Endometrial microvascular endothelial cells (primary cell): ENCODE measurements around the gene KCNK18. TPM values are rescaled to one million over a fixed set of nuclear protein-coding genes. Genes with fewer than 3 reads are reported as not detected.
"Not testable (repeated sequence)": the region's sequence is repeated elsewhere in the genome, so short reads cannot be mapped to it uniquely, and the experiment has no call there.

Experiments used
- in situ Hi-C: cut with HindIII; loops from 2 replicates; pipeline ENCODE4 v1.10.0; 2017; ENCODE audit warnings: low sequenced_read_pairs, low pct_unique_long_range_greater_than_20kb; ENCODE audit errors: inconsistent ontology term
- total RNA-seq: library from RNA; depleted of rRNA; stranded (reverse); fragments of >200 nt; gene quantifications from one replicate; pipeline ENCODE4 v1.2.3, GENCODE V29; 2015; ENCODE audit errors: inconsistent ontology term

KCNK18 gene
- total RNA-seq, 1 donor from 2014 or later: not detected

- in situ Hi-C loops: loop anchor here (25.0 kb wide), 1 partner anchor 331 kb away; the partner anchor contains the start of gene ENO4
These were observed 29.3 kb upstream of the KCNK18 start for GRCh38 chr10:117167789-117168674.

- in situ Hi-C loops: loop anchor here (25.0 kb wide), 1 partner anchor 331 kb away; the partner anchor contains the start of gene ENO4
These were observed 28.6 kb upstream of the KCNK18 start for GRCh38 chr10:117168729-117169128.

- in situ Hi-C loops: loop anchor here (25.0 kb wide), 1 partner anchor 332 kb away; the partner anchor contains the start of gene ENO4
These were observed 27.8 kb upstream of the KCNK18 start for GRCh38 chr10:117169480-117169879.

- in situ Hi-C loops: loop anchor here (25.0 kb wide), 1 partner anchor 333 kb away; the partner anchor contains the start of gene ENO4
These were observed 27.0 kb upstream of the KCNK18 start for GRCh38 chr10:117170244-117170643.

GRCh38 chr10:117174439-117175214, 22.7 kb upstream of the KCNK18 start:
- in situ Hi-C loops: loop anchor here (25.0 kb wide), 1 partner anchor 337 kb away; the partner anchor contains the start of gene ENO4

- in situ Hi-C loops: no loop called here
These were observed 21.9 kb upstream of the KCNK18 start for GRCh38 chr10:117175215-117175900.

GRCh38 chr10:117175901-117176534, 21.3 kb upstream of the KCNK18 start:
- in situ Hi-C loops: no loop called here

- in situ Hi-C loops: no loop called here
These were observed 19.1 kb upstream of the KCNK18 start for GRCh38 chr10:117178190-117178589.

- in situ Hi-C loops: no loop called here
These were observed 13.0 kb upstream of the KCNK18 start for GRCh38 chr10:117184296-117184695.

GRCh38 chr10:117184821-117185220, 12.5 kb upstream of the KCNK18 start:
- in situ Hi-C loops: no loop called here

GRCh38 chr10:117185817-117186216, 11.5 kb upstream of the KCNK18 start:
- in situ Hi-C loops: not testable (repeated sequence)

GRCh38 chr10:117186832-117187615, 10.3 kb upstream of the KCNK18 start:
- in situ Hi-C loops: no loop called here

GRCh38 chr10:117188371-117188770, 8.9 kb upstream of the KCNK18 start:
- in situ Hi-C loops: no loop called here

- in situ Hi-C loops: no loop called here
These were observed 7.7 kb upstream of the KCNK18 start for GRCh38 chr10:117189557-117189956.

- in situ Hi-C loops: no loop called here
These were observed 799 bp downstream of the KCNK18 start for GRCh38 chr10:117198088-117198487.

- in situ Hi-C loops: no loop called here
These were observed 4.5 kb downstream of the KCNK18 start for GRCh38 chr10:117201826-117202225.

GRCh38 chr10:117204316-117204715, 7.0 kb downstream of the KCNK18 start:
- in situ Hi-C loops: no loop called here

- in situ Hi-C loops: no loop called here
These were observed 14.9 kb downstream of the KCNK18 start for GRCh38 chr10:117212176-117212575.
